ENCODE measurements around the gene PGM3.
"Not testable (repeated sequence)": the region's sequence is repeated elsewhere in the genome, so short reads cannot be mapped to it uniquely, and the experiment has no call there.

Gene PGM3, protein sequence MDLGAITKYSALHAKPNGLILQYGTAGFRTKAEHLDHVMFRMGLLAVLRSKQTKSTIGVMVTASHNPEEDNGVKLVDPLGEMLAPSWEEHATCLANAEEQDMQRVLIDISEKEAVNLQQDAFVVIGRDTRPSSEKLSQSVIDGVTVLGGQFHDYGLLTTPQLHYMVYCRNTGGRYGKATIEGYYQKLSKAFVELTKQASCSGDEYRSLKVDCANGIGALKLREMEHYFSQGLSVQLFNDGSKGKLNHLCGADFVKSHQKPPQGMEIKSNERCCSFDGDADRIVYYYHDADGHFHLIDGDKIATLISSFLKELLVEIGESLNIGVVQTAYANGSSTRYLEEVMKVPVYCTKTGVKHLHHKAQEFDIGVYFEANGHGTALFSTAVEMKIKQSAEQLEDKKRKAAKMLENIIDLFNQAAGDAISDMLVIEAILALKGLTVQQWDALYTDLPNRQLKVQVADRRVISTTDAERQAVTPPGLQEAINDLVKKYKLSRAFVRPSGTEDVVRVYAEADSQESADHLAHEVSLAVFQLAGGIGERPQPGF

GRCh38 chr6:83192871-83193746 lies at the start of gene PGM3, which contains the start of gene RWDD2A:
TSS of gene PGM3 (minus strand) at chr6:83193265. CDS start at chr6:83191012, 2,253 bp downstream.
TSS of gene RWDD2A (plus strand) at chr6:83193357. CDS start at chr6:83194452, 1,095 bp downstream.
- DNase-seq = peak; percentile 87 to 90

- DNase-seq = no peak
These were observed 38.1 kb upstream of the PGM3 start for GRCh38 chr6:83231146-83231545.

DNA sequence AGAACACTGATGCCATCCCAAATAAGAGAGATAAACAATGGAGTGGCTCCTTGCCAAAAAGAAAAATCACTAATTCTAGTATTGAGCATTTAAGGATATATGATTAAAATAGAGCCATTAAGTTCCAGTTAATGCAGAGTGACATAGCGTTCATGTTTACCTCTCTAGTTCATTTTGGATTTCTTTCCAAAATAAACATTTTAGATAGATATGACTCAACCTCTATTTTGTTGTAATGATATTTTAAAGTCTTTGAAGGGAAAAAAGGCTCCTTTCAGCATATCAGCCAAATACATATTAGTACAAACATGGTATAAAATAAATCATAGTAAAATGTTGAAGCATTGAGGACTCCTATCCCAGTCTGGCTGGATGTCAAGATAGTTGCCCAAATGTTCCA lies 33.5 kb upstream of the PGM3 start:
- DNase-seq = no peak

DNA sequence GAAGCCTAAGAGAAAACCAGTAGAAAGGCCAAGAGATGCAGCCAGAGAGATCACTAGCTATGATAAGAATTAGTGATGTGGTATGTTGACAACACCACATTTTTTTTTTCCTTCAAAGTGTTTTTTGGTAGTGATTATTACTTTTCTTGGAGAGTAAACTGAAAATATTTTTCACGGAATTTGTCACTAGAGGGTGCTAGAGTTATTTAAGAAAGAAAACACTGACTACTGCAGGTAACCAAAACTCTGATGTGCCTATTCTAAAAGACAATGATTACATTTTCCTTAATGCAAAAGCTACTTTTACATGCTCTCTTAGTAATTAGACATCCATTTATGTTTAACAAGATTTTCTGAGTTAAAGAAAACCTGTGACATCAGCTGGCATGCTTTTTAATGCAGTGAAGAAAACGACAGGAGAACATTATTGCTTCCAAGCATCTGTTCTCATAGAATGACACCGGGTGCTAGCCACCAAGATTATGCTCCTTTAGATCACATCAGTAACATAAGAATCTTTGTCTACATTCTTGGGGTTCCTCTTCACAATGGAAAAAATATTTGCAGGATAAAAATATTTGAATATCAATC lies 28.9 kb upstream of the PGM3 start:
- DNase-seq = peak; percentile 75

- DNase-seq = no peak
These were observed 28.2 kb upstream of the PGM3 start for GRCh38 chr6:83221276-83221675.

DNA sequence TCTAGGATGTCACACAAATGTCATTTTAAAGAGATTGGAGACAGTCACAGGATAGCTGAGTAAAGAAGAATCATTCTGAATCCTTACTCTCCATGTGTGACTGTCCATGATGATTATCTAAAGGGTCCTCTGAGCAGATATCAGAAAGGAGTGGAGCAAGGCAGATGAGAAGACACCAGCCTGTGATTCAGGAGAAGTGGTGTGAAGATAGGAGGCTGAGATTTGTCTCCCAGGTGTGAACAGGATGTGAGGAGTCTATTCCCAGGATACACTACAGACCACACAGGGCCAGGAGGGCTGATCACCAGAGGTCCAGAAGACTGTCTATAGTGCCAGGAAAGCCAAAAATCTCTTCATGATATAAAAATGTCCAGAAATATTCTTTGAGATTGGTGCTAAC lies 27.1 kb upstream of the PGM3 start:
- no peak for DNase-seq

GRCh38 chr6:83218646-83219045 lies 25.6 kb upstream of the PGM3 start:
- no peak for DNase-seq

DNA sequence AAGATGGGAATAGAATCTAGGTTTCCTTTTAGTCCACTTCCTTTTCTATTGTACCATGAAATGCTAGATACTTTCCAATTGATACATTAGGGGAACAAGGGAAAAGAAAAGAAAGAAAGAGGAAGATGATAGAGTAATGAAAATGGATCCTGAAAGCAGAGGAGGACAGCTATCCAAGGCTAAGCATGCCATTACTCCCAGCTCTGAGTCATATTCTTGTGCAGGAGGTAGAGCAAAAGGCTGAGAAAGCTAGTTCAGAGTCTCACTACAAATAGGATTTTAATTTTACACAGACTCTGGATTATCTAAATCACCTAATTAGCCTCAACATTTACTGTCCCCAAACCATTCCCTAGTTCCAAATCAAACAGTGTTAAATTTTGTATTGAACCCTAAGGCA lies 23.7 kb upstream of the PGM3 start:
- no peak for DNase-seq

GRCh38 chr6:83215131-83216047 lies 22.3 kb upstream of the PGM3 start:
- DNase-seq = peak; percentile 90

GRCh38 chr6:83202031-83202430 lies 9.0 kb upstream of the PGM3 start:
- DNase-seq = no peak

DNA sequence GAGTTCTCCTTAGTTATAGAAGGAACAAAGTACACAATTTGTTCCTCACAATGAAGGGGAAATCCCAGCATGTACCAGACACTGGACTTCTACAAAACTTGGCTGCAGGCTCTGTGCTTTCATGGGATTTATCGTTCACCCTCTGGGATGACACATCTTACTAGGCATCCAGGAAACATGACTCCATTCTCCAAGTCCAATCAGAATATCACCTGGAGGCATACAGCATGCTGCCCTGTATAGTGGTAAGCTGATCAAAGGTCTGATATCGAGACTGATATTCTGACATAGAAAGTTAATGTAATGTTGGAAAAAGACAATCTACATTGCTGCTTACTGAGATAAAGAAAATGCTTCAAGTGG lies 6.8 kb upstream of the PGM3 start:
- no peak for DNase-seq

GRCh38 chr6:83199173-83199862 lies 6.3 kb upstream of the PGM3 start:
- DNase-seq = no peak

GRCh38 chr6:83198486-83199172 lies 5.6 kb upstream of the PGM3 start:
- DNase-seq = no peak

DNA sequence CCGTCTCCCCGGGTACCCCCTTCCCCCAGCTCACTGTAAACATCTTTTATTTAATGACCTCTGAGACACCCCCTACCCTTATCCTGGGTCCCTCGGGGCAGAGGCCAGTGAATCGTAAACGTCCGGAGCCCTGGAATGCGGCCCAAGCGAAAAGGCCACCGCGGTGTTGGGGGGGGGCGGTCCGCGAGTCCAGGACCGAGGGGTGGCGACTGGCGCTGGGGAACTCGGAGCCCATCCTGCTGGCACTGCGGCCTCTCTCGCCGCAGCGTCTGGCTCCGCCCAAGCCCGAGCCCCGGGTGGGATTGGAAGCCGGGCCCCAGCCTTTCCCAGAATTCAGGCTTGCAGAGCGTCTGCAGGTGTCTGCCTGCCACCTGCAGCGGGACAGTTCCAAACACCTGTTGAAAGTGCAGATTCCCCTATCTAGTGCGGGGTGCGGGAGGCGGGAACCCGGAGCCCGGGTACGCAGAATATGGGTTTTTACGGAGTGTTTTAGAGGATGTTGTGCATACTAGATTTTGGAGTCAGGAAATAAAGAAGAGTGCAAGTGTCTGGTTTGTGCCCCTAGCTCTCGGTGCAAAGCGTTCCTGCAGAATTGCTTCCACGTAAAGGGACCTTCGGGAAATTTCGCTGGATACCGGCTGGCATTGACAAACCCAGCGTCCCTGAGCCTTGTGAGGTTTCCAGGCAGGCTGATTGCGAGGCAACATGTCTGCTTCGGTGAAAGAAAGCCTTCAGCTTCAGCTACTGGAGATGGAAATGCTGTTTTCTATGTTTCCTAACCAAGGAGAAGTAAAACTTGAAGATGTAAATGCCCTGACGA lies 892 bp upstream of the PGM3 start:
- DNase-seq = peak; percentile 24 to 43

DNA sequence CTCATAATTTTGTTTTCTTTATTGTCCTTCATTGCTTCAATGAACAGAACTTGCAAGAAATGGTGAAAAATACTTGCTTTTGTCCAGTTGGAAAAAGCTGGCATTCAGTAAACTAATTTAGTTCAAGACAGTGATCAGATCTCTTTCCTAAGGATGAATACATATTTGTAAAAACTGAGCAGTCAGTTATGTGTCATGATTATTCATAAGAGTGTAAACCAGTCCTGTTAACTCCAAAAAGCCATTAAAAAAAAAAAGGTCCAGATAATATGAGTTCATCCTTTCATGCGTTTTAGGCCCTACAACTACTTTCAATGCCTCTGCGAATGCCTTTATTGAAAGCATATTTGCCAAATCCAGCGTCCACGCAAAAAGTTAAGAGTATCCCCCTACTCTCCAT lies 609 bp downstream of the PGM3 start:
- no peak for DNase-seq

GRCh38 chr6:83191974-83192373 lies 1.1 kb downstream of the PGM3 start:
- DNase-seq = not testable (repeated sequence)

DNA sequence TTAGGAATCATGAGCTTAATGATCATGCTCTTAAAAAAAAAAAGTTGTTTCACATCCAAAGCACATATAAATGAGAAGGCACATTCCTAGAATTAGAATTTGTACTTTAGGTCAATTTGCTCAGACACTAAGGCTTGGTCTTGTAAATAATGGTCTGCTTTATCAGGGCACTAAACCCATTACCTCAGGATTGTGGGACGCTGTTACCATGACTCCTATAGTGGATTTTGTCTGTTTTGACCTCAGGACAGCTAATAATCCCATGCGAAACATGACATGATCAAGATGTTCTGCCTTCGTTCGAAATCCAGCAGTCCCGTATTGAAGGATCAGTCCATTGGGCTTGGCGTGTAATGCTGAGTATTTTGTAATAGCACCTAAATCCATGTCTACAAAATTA lies 2.4 kb downstream of the PGM3 start:
- no peak for DNase-seq

DNA sequence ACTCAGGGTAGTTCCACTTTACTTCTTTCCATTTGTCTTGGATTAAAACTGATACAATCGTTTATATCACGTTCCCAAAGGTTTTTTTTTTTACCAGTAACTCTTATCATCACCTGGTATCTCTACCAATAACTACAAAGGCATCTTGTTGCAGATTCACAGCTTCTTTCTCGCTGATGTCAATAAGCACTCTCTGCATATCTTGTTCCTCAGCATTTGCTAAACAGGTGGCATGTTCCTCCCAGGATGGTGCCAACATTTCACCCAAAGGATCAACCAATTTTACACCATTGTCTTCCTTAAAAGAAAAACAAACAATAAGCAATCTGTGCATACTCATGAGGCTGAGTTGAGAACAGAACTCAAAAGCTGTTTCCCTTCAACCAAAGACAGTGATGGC lies 4.6 kb downstream of the PGM3 start:
- DNase-seq = no peak

GRCh38 chr6:83185096-83185495 lies 8.0 kb downstream of the PGM3 start:
- no peak for DNase-seq
